ENCODE measurements around the gene TROAP.
"Not testable (repeated sequence)": the region's sequence is repeated elsewhere in the genome, so short reads cannot be mapped to it uniquely, and the experiment has no call there.

DNA sequence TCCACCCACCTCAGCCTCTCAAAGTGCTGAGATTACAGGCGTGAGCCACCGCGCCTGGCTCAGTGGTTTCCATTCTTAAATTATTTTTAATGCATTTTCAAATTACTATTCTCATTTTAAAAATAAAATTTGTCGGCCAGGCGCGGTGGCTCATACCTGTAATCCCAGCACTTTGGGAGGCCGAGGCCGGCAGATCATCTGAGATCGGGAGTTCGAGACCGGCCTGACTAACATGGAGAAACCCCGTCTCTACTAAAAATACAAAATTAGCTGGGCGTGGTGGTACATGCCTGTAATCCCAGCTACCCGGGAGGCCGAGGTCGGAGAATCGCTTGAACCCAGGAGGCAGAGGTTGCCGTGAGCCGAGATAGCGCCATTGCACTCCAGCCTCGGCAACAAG, 10.7 kb downstream of the TROAP start:
- TF ChIP-seq JUNB (IDR thresholded peaks at IDR 0.05; ENCODE audit: unreplicated experiment); NANOG (IDR thresholded peaks at IDR 0.05; ENCODE audit: borderline replicate concordance); POLR2AphosphoS5 (IDR thresholded peaks at IDR 0.05; ENCODE audit: low read depth); CREB1 (CRISPR knock-in tag; IDR thresholded peaks at IDR 0.05; ENCODE audit: low read depth); STAT1 (IDR thresholded peaks at IDR 0.05; ENCODE audit: unreplicated experiment); ZNF331 (CRISPR knock-in tag; IDR thresholded peaks at IDR 0.05; ENCODE audit: low read depth); ZNF114 (CRISPR knock-in tag; IDR thresholded peaks at IDR 0.05); EZH2phosphoT487 (IDR thresholded peaks at IDR 0.05; ENCODE audit: unreplicated experiment): not testable (repeated sequence)
- TF ChIP-seq, protein P1, sequence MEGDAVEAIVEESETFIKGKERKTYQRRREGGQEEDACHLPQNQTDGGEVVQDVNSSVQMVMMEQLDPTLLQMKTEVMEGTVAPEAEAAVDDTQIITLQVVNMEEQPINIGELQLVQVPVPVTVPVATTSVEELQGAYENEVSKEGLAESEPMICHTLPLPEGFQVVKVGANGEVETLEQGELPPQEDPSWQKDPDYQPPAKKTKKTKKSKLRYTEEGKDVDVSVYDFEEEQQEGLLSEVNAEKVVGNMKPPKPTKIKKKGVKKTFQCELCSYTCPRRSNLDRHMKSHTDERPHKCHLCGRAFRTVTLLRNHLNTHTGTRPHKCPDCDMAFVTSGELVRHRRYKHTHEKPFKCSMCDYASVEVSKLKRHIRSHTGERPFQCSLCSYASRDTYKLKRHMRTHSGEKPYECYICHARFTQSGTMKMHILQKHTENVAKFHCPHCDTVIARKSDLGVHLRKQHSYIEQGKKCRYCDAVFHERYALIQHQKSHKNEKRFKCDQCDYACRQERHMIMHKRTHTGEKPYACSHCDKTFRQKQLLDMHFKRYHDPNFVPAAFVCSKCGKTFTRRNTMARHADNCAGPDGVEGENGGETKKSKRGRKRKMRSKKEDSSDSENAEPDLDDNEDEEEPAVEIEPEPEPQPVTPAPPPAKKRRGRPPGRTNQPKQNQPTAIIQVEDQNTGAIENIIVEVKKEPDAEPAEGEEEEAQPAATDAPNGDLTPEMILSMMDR (conservative IDR thresholded peaks at IDR 0.05; ENCODE audit: low read depth in 2 of 2) = not testable (repeated sequence)
- TF ChIP-seq, protein P2, sequence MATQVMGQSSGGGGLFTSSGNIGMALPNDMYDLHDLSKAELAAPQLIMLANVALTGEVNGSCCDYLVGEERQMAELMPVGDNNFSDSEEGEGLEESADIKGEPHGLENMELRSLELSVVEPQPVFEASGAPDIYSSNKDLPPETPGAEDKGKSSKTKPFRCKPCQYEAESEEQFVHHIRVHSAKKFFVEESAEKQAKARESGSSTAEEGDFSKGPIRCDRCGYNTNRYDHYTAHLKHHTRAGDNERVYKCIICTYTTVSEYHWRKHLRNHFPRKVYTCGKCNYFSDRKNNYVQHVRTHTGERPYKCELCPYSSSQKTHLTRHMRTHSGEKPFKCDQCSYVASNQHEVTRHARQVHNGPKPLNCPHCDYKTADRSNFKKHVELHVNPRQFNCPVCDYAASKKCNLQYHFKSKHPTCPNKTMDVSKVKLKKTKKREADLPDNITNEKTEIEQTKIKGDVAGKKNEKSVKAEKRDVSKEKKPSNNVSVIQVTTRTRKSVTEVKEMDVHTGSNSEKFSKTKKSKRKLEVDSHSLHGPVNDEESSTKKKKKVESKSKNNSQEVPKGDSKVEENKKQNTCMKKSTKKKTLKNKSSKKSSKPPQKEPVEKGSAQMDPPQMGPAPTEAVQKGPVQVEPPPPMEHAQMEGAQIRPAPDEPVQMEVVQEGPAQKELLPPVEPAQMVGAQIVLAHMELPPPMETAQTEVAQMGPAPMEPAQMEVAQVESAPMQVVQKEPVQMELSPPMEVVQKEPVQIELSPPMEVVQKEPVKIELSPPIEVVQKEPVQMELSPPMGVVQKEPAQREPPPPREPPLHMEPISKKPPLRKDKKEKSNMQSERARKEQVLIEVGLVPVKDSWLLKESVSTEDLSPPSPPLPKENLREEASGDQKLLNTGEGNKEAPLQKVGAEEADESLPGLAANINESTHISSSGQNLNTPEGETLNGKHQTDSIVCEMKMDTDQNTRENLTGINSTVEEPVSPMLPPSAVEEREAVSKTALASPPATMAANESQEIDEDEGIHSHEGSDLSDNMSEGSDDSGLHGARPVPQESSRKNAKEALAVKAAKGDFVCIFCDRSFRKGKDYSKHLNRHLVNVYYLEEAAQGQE (IDR thresholded peaks at IDR 0.05; ENCODE audit: unreplicated experiment) = not testable (repeated sequence)
- peak; percentile 44 for TF ChIP-seq EZH2 (IDR thresholded peaks at IDR 0.05; ENCODE audit: low read depth, unreplicated experiment)
- TF ChIP-seq, protein P3, sequence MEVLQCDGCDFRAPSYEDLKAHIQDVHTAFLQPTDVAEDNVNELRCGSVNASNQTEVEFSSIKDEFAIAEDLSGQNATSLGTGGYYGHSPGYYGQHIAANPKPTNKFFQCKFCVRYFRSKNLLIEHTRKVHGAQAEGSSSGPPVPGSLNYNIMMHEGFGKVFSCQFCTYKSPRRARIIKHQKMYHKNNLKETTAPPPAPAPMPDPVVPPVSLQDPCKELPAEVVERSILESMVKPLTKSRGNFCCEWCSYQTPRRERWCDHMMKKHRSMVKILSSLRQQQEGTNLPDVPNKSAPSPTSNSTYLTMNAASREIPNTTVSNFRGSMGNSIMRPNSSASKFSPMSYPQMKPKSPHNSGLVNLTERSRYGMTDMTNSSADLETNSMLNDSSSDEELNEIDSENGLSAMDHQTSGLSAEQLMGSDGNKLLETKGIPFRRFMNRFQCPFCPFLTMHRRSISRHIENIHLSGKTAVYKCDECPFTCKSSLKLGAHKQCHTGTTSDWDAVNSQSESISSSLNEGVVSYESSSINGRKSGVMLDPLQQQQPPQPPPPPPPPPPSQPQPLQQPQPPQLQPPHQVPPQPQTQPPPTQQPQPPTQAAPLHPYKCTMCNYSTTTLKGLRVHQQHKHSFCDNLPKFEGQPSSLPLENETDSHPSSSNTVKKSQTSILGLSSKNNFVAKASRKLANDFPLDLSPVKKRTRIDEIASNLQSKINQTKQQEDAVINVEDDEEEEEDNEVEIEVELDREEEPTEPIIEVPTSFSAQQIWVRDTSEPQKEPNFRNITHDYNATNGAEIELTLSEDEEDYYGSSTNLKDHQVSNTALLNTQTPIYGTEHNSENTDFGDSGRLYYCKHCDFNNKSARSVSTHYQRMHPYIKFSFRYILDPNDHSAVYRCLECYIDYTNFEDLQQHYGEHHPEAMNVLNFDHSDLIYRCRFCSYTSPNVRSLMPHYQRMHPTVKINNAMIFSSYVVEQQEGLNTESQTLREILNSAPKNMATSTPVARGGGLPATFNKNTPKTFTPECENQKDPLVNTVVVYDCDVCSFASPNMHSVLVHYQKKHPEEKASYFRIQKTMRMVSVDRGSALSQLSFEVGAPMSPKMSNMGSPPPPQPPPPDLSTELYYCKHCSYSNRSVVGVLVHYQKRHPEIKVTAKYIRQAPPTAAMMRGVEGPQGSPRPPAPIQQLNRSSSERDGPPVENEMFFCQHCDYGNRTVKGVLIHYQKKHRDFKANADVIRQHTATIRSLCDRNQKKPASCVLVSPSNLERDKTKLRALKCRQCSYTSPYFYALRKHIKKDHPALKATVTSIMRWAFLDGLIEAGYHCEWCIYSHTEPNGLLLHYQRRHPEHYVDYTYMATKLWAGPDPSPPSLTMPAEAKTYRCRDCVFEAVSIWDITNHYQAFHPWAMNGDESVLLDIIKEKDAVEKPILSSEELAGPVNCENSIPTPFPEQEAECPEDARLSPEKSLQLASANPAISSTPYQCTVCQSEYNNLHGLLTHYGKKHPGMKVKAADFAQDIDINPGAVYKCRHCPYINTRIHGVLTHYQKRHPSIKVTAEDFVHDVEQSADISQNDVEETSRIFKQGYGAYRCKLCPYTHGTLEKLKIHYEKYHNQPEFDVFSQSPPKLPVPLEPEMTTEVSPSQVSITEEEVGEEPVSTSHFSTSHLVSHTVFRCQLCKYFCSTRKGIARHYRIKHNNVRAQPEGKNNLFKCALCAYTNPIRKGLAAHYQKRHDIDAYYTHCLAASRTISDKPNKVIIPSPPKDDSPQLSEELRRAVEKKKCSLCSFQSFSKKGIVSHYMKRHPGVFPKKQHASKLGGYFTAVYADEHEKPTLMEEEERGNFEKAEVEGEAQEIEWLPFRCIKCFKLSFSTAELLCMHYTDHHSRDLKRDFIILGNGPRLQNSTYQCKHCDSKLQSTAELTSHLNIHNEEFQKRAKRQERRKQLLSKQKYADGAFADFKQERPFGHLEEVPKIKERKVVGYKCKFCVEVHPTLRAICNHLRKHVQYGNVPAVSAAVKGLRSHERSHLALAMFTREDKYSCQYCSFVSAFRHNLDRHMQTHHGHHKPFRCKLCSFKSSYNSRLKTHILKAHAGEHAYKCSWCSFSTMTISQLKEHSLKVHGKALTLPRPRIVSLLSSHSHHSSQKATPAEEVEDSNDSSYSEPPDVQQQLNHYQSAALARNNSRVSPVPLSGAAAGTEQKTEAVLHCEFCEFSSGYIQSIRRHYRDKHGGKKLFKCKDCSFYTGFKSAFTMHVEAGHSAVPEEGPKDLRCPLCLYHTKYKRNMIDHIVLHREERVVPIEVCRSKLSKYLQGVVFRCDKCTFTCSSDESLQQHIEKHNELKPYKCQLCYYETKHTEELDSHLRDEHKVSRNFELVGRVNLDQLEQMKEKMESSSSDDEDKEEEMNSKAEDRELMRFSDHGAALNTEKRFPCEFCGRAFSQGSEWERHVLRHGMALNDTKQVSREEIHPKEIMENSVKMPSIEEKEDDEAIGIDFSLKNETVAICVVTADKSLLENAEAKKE (CRISPR knock-in tag; IDR thresholded peaks at IDR 0.05) = not testable (repeated sequence)
- TF ChIP-seq, protein P4, sequence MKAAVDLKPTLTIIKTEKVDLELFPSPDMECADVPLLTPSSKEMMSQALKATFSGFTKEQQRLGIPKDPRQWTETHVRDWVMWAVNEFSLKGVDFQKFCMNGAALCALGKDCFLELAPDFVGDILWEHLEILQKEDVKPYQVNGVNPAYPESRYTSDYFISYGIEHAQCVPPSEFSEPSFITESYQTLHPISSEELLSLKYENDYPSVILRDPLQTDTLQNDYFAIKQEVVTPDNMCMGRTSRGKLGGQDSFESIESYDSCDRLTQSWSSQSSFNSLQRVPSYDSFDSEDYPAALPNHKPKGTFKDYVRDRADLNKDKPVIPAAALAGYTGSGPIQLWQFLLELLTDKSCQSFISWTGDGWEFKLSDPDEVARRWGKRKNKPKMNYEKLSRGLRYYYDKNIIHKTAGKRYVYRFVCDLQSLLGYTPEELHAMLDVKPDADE (IDR thresholded peaks at IDR 0.05) = not testable (repeated sequence)
